ENCODE results near the gene WDR86. TPM values are rescaled to one million over a fixed set of nuclear protein-coding genes. Genes with fewer than 3 reads are reported as not detected.

WDR86 gene
- total RNA-seq, 1 experiment from 2014 or later, result not detected

DNA sequence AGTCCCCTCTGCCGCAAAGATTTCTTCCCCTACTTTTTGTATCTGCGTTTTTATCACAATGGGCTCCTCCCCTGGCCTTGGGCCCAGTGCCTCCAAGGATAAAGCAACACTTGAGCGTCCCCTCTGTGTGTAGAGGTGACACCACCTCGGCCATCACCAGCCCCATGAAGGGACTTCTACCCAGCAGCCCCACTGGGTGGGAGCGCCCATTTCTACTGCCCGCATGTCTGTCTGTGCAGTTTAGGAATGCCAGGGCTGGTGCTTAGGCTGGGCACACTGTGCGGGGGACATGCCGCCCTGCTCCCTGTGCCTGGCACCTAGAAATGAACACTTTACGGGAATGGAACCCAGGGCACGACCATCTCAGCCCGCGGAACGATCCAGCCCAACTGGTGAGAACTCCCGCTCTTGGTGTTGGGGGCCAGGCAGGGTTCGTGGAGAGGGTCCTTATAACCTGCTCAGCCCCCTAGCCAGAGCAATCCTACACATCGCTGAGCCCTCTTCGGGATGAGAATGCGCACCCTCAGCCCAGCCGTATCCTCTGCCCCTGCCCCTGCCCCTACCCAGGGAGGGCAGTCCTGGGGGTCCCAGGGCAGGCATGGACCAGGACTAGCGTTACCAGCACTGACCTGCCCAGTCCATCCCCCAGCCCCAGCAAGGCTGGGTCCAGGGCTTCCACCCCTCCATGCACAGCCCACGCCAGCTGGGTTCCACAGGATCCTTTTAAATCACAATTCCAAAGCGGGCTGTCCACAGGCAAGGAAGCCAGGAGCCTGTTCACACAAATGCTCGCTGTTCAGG lies 17.3 kb upstream of the WDR86 start:
- Mint-ChIP-seq H3K36me3 (ENCODE audit: insufficient read depth, unreplicated experiment) (peaks cover 7% of the 10 kb centered on the region), H3K4me3 (ENCODE audit: low read depth, unreplicated experiment) (peak overlapping the region; percentile 3), H3K9me3 (ENCODE audit: low read depth, unreplicated experiment) (peaks cover 6% of the 10 kb centered on the region), H3K27me3 (ENCODE audit: unreplicated experiment) (peaks cover 5% of the 10 kb centered on the region), H3K27ac (ENCODE audit: unreplicated experiment) (no peak overlapping the region), H3K4me1 (ENCODE audit: low read depth, unreplicated experiment) (peaks cover 17% of the 10 kb centered on the region)
- CTCF ChIA-PET, result interaction anchor here (1.1 kb wide), 1 partner anchor 33 kb away, joined by 3 read pairs; no protein-coding TSS in a partner anchor
- intact Hi-C loops (cut with micrococcal nuclease; ENCODE audit: unreplicated experiment), result no loop called here
- TF ChIP-seq, protein P1, sequence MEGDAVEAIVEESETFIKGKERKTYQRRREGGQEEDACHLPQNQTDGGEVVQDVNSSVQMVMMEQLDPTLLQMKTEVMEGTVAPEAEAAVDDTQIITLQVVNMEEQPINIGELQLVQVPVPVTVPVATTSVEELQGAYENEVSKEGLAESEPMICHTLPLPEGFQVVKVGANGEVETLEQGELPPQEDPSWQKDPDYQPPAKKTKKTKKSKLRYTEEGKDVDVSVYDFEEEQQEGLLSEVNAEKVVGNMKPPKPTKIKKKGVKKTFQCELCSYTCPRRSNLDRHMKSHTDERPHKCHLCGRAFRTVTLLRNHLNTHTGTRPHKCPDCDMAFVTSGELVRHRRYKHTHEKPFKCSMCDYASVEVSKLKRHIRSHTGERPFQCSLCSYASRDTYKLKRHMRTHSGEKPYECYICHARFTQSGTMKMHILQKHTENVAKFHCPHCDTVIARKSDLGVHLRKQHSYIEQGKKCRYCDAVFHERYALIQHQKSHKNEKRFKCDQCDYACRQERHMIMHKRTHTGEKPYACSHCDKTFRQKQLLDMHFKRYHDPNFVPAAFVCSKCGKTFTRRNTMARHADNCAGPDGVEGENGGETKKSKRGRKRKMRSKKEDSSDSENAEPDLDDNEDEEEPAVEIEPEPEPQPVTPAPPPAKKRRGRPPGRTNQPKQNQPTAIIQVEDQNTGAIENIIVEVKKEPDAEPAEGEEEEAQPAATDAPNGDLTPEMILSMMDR (IDR thresholded peaks at IDR 0.05; ENCODE audit: unreplicated experiment), result no peak
- BruUV-seq (replicated peaks), result no TSS peak
- no peak for DNase-seq

- H3K36me3 Mint-ChIP-seq (ENCODE audit: insufficient read depth, unreplicated experiment), result peaks cover 7% of the 10 kb centered on the region
- H3K27me3 Mint-ChIP-seq (ENCODE audit: unreplicated experiment), result peaks cover 11% of the 10 kb centered on the region
- H3K9me3 Mint-ChIP-seq (ENCODE audit: low read depth, unreplicated experiment), result peaks cover 9% of the 10 kb centered on the region
- TF ChIP-seq, protein P1 (IDR thresholded peaks at IDR 0.05; ENCODE audit: unreplicated experiment), result no peak
- BruUV-seq (replicated peaks), result no TSS peak
- no peak overlapping the region for H3K27ac Mint-ChIP-seq (ENCODE audit: unreplicated experiment)
- peak; percentile 46 for DNase-seq
- intact Hi-C loops (cut with micrococcal nuclease; ENCODE audit: unreplicated experiment), result no loop called here
- H3K4me3 Mint-ChIP-seq (ENCODE audit: low read depth, unreplicated experiment), result peak overlapping the region; percentile 3
- CTCF ChIA-PET, result interaction anchor here (1.1 kb wide), 1 partner anchor 33 kb away, joined by 3 read pairs; no protein-coding TSS in a partner anchor
- H3K4me1 Mint-ChIP-seq (ENCODE audit: low read depth, unreplicated experiment), result peaks cover 17% of the 10 kb centered on the region
Observed at GRCh38 chr7:151426441-151426903, 16.6 kb upstream of the WDR86 start.

GRCh38 chr7:151425670-151426440 lies 16.0 kb upstream of the WDR86 start:
- Mint-ChIP-seq H3K36me3 (ENCODE audit: insufficient read depth, unreplicated experiment) (peaks cover 7% of the 10 kb centered on the region), H3K9me3 (ENCODE audit: low read depth, unreplicated experiment) (peaks cover 9% of the 10 kb centered on the region), H3K4me3 (ENCODE audit: low read depth, unreplicated experiment) (no peak overlapping the region), H3K27ac (ENCODE audit: unreplicated experiment) (no peak overlapping the region), H3K4me1 (ENCODE audit: low read depth, unreplicated experiment) (peaks cover 17% of the 10 kb centered on the region), H3K27me3 (ENCODE audit: unreplicated experiment) (peaks cover 16% of the 10 kb centered on the region)
- CTCF ChIA-PET, result interaction anchor here (1.1 kb wide), 1 partner anchor 34 kb away, joined by 3 read pairs; no protein-coding TSS in a partner anchor
- BruUV-seq (replicated peaks), result no TSS peak
- no peak for DNase-seq
- intact Hi-C loops (cut with micrococcal nuclease; ENCODE audit: unreplicated experiment), result no loop called here
- TF ChIP-seq, protein P1 (IDR thresholded peaks at IDR 0.05; ENCODE audit: unreplicated experiment), result no peak

GRCh38 chr7:151424799-151425198 lies 15.0 kb upstream of the WDR86 start:
- peaks cover 26% of the 10 kb centered on the region for H3K27me3 Mint-ChIP-seq (ENCODE audit: unreplicated experiment)
- intact Hi-C loops (cut with micrococcal nuclease; ENCODE audit: unreplicated experiment), result no loop called here
- no peak for DNase-seq
- no peak overlapping the region for H3K27ac Mint-ChIP-seq (ENCODE audit: unreplicated experiment)
- no TSS peak for BruUV-seq (replicated peaks)
- peaks cover 9% of the 10 kb centered on the region for H3K9me3 Mint-ChIP-seq (ENCODE audit: low read depth, unreplicated experiment)
- CTCF ChIA-PET, result no interaction called here
- no peak overlapping the region for H3K4me3 Mint-ChIP-seq (ENCODE audit: low read depth, unreplicated experiment)
- H3K36me3 Mint-ChIP-seq (ENCODE audit: insufficient read depth, unreplicated experiment), result peaks cover 7% of the 10 kb centered on the region
- H3K4me1 Mint-ChIP-seq (ENCODE audit: low read depth, unreplicated experiment), result peaks cover 17% of the 10 kb centered on the region
- TF ChIP-seq, protein P1 (IDR thresholded peaks at IDR 0.05; ENCODE audit: unreplicated experiment), result no peak
